ENCODE measurements around the gene ZSCAN18.

DNA sequence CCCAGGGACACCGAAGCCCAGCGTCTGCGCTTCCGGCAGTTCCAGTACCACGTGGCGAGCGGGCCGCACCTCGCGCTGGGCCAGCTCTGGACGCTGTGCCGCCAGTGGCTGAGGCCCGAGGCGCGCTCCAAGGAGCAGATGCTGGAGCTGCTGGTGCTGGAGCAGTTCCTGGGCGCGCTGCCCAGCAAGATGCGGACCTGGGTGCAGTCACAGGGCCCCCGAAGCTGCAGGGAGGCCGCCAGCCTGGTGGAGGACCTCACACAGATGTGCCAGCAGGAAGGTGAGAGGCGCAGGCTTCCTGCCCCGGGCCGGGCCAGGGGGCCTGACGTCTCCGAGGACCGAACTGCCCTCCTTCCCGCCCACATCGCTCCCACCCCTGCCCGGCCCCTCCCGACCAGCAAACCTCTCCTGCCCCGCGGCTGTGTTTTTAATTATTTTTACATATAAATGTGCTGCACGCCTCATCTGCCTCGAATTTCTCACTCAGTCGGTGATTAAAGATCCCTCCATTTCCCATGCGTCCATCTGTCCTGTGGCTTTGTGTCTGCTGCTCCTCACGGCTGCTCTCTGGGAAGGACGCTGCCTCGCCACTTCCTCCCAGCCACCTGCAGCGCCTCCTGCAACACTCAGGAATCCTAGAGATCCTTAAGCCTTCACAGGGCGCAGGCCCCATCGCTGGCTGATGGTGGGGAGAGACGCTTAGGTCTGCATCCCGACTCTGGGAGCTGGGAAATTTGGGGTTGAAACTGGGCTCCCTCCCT is 59.9 kb downstream of the ZSCAN18 start:
- TF ChIP-seq, protein P1, sequence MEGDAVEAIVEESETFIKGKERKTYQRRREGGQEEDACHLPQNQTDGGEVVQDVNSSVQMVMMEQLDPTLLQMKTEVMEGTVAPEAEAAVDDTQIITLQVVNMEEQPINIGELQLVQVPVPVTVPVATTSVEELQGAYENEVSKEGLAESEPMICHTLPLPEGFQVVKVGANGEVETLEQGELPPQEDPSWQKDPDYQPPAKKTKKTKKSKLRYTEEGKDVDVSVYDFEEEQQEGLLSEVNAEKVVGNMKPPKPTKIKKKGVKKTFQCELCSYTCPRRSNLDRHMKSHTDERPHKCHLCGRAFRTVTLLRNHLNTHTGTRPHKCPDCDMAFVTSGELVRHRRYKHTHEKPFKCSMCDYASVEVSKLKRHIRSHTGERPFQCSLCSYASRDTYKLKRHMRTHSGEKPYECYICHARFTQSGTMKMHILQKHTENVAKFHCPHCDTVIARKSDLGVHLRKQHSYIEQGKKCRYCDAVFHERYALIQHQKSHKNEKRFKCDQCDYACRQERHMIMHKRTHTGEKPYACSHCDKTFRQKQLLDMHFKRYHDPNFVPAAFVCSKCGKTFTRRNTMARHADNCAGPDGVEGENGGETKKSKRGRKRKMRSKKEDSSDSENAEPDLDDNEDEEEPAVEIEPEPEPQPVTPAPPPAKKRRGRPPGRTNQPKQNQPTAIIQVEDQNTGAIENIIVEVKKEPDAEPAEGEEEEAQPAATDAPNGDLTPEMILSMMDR (conservative IDR thresholded peaks at IDR 0.05; ENCODE audit: low read length), result no peak
- no peak for TF ChIP-seq EZH2phosphoT487 (IDR thresholded peaks at IDR 0.05; ENCODE audit: borderline replicate concordance, low read depth, low read length)

Measured in OCI-LY7 (cell line).